ENCODE measurements around the gene HYAL2.

- TF ChIP-seq CTCF (conservative IDR thresholded peaks at IDR 0.05; ENCODE audit: low read length) (no peak), EZH2phosphoT487 (IDR thresholded peaks at IDR 0.05; ENCODE audit: borderline replicate concordance) (no peak)
These were observed 51.1 kb downstream of the HYAL2 start for GRCh38 chr3:50271314-50271936.
